DND-41 (cell line): Measurements from ENCODE around the gene TRIB2.

Experiments
- ATAC-seq: fragments of 200-7000 bp; cut with Tn5 transposase; 3 replicates; pipeline ENCODE4 v1.9.1; 2021; ENCODE audit warnings: low read depth; ENCODE audit not compliant: insufficient read depth
- DNase-seq: peaks from one replicate; pipeline ENCODE4 v3.0.0-alpha.2; 2020
- H2AFZ ChIP-seq: 2 replicates; pipeline ENCODE4 v1.6.0; 2012; ENCODE audit warnings: low read depth, low read length
- H3K27ac ChIP-seq: 2 replicates; pipeline ENCODE4 v1.5.1; 2012; ENCODE audit warnings: low read length, inconsistent platforms
- H3K27me3 ChIP-seq: fragments of 200-600 bp; sonication (generic); 2 replicates; pipeline ENCODE4 v1.6.0; 2012; ENCODE audit warnings: low read length, mild to moderate bottlenecking, inconsistent platforms; ENCODE audit not compliant: insufficient read depth, poor library complexity
- H3K36me3 ChIP-seq: 2 replicates; pipeline ENCODE4 v1.5.1; 2012; ENCODE audit warnings: low read length, inconsistent platforms; ENCODE audit not compliant: insufficient read depth
- H3K4me1 ChIP-seq: 2 replicates; pipeline ENCODE4 v1.5.1; 2012; ENCODE audit warnings: mild to moderate bottlenecking, low read length; ENCODE audit not compliant: insufficient read depth
- H3K4me2 ChIP-seq: 2 replicates; pipeline ENCODE4 v1.6.0; 2012; ENCODE audit warnings: mild to moderate bottlenecking, moderate library complexity, low read length, inconsistent platforms; ENCODE audit not compliant: insufficient read depth
- H3K4me3 ChIP-seq, 2 experiments: fragments of 200-600 bp in 1 of 2; shearing (Covaris generic) in 1 of 2; 2 replicates each; pipeline ENCODE4 v1.5.1; 2012 to 2016; ENCODE audit warnings: inconsistent platforms in 2 of 2, low read length in 2 of 2, mild to moderate bottlenecking in 2 of 2, low read depth in 1 of 2, moderate library complexity in 1 of 2
- H3K79me2 ChIP-seq: 2 replicates; pipeline ENCODE4 v1.6.0; 2012; ENCODE audit warnings: low read length, inconsistent platforms; ENCODE audit not compliant: insufficient read depth
- H3K9ac ChIP-seq: 2 replicates; pipeline ENCODE4 v1.6.0; 2012; ENCODE audit warnings: low read depth, mild to moderate bottlenecking, inconsistent platforms, low read length, moderate library complexity
- H3K9me3 ChIP-seq: 2 replicates; pipeline ENCODE4 v1.5.1; 2012; ENCODE audit warnings: low read length, moderate library complexity, mild to moderate bottlenecking, inconsistent platforms; ENCODE audit not compliant: insufficient read depth, severe bottlenecking
- H4K20me1 ChIP-seq: 2 replicates; pipeline ENCODE4 v1.6.0; 2012; ENCODE audit warnings: low read length; ENCODE audit not compliant: insufficient read depth
- CTCF ChIP-seq: IDR thresholded peaks from 2 replicates; pipeline ENCODE4 v1.5.1; 2012; ENCODE audit warnings: borderline replicate concordance, low read length, moderate library complexity, mild to moderate bottlenecking; ENCODE audit not compliant: poor library complexity, severe bottlenecking; ENCODE audit errors: extremely low read depth
- EZH2 ChIP-seq: IDR thresholded peaks from 3 replicates; pipeline ENCODE4 v1.6.1; 2012; ENCODE audit warnings: borderline replicate concordance, low read depth, mild to moderate bottlenecking, moderate library complexity, low read length, inconsistent platforms; ENCODE audit not compliant: severe bottlenecking

Gene TRIB2

GRCh38 chr2:12742891-12743290, 26.2 kb downstream of the TRIB2 start:
- Histone ChIP-seq H3K27me3 (no peaks in the 10 kb centered on the region), H3K4me1 (no peaks in the 10 kb centered on the region), H3K4me3 (no peak overlapping the region), H3K9ac (no peak overlapping the region), H4K20me1 (peaks cover 11% of the 10 kb centered on the region; the same call in 1 of the 2 replicates), H3K79me2 (peaks cover 2% of the 10 kb centered on the region), H3K36me3 (peaks cover 53% of the 10 kb centered on the region), H3K4me2 (no peak overlapping the region), H2AFZ (no peak overlapping the region), H3K9me3 (no peaks in the 10 kb centered on the region), H3K27ac (no peak overlapping the region)
- DNase-seq (no peak), ATAC-seq (no peak)
- no peak for TF ChIP-seq EZH2
- TF ChIP-seq CTCF: no peak

- DNase-seq (no peak), ATAC-seq (no peak)
- Histone ChIP-seq H3K27ac (no peak overlapping the region), H3K9me3 (no peaks in the 10 kb centered on the region), H3K4me2 (no peak overlapping the region), H3K4me1 (no peaks in the 10 kb centered on the region), H3K36me3 (no peaks in the 10 kb centered on the region), H3K79me2 (no peaks in the 10 kb centered on the region), H3K27me3 (no peaks in the 10 kb centered on the region), H2AFZ (no peak overlapping the region), H3K9ac (no peak overlapping the region), H4K20me1 (no peaks in the 10 kb centered on the region), H3K4me3 (no peak overlapping the region)
- TF ChIP-seq CTCF (no peak), EZH2 (no peak)
These were observed 33.6 kb downstream of the TRIB2 start for GRCh38 chr2:12750166-12750905.

GRCh38 chr2:12754643-12755042, 37.9 kb downstream of the TRIB2 start:
- no peak overlapping the region for H3K27ac ChIP-seq
- no peak overlapping the region for H3K4me2 ChIP-seq
- no peak overlapping the region for H3K4me3 ChIP-seq
- H3K9me3 ChIP-seq: no peaks in the 10 kb centered on the region
- no peaks in the 10 kb centered on the region for H3K79me2 ChIP-seq
- no peak for ATAC-seq
- no peaks in the 10 kb centered on the region for H3K27me3 ChIP-seq
- no peaks in the 10 kb centered on the region for H3K36me3 ChIP-seq
- no peak overlapping the region for H3K9ac ChIP-seq
- no peak overlapping the region for H2AFZ ChIP-seq
- TF ChIP-seq EZH2: no peak
- no peak for TF ChIP-seq CTCF
- H4K20me1 ChIP-seq: no peaks in the 10 kb centered on the region
- no peaks in the 10 kb centered on the region for H3K4me1 ChIP-seq
- no peak for DNase-seq

DNA sequence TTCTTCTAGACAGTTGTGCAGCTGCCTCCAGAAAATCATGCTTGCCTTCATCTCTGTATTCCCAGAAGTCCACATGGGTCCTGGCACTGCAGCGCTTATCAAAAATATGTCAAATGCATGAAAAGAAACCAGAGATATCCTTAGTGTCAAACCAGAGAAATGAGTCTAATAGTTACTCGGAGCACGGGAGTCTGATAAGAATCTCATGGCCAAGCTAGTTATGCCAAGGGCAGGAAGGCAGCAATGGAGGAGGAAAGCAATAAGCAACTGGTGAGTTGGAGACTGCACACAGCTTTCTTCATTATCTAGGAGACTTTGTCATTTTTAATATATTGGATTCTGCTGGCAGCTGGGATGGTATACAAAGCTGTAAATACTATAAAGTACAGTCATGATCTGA, 38.6 kb downstream of the TRIB2 start:
- Histone ChIP-seq H3K27me3 (no peaks in the 10 kb centered on the region), H3K9me3 (no peaks in the 10 kb centered on the region), H3K4me3 (no peak overlapping the region), H3K9ac (no peak overlapping the region), H3K4me1 (no peaks in the 10 kb centered on the region), H3K4me2 (no peak overlapping the region), H2AFZ (no peak overlapping the region), H3K27ac (no peak overlapping the region), H3K79me2 (no peaks in the 10 kb centered on the region), H3K36me3 (no peaks in the 10 kb centered on the region), H4K20me1 (no peaks in the 10 kb centered on the region)
- TF ChIP-seq CTCF: no peak
- no peak for TF ChIP-seq EZH2
- ATAC-seq (no peak), DNase-seq (no peak)
